GM23338 (cell line): ENCODE results near the gene ZP3.

Experiments used
- EZH2 ChIP-seq: fragments of 200-600 bp; sonication (generic); IDR thresholded peaks from one replicate; pipeline ENCODE4 v1.8.0; 2017; ENCODE audit warnings: antibody characterized with exemption, mild to moderate bottlenecking, low read depth; ENCODE audit not compliant: unreplicated experiment
- EZH2phosphoT487 ChIP-seq: fragments of 200-600 bp; sonication (generic); IDR thresholded peaks from one replicate; pipeline ENCODE4 v1.8.1; 2018; ENCODE audit warnings: antibody characterized with exemption; ENCODE audit not compliant: unreplicated experiment
- POLR2AphosphoS5 ChIP-seq: IDR thresholded peaks from 2 replicates; pipeline ENCODE4 v1.6.1; 2016; ENCODE audit warnings: antibody characterized with exemption, low read depth
- ZNF331 ChIP-seq: fragments of 250-450 bp; sonication (Bioruptor Pico); IDR thresholded peaks from 2 replicates; pipeline ENCODE4 v1.5.0; 2020; ENCODE audit warnings: low read depth, mild to moderate bottlenecking, moderate library complexity
- TF ChIP-seq, protein P1 (sequence below), 2 experiments: fragments of 200-600 bp in 1 of 2; sonication (generic) in 1 of 2; conservative IDR thresholded peaks; 2 replicates each; pipeline versions ENCODE4 v1.5.1 to v1.6.1; 2016 to 2017; ENCODE audit warnings: antibody characterized with exemption in 2 of 2, low read depth in 2 of 2, mild to moderate bottlenecking in 2 of 2, moderate library complexity in 1 of 2
- TF ChIP-seq, protein P2 (sequence below): IDR thresholded peaks from one replicate; pipeline ENCODE4 v1.6.1; 2018; ENCODE audit warnings: antibody characterized with exemption; ENCODE audit not compliant: unreplicated experiment

DNA sequence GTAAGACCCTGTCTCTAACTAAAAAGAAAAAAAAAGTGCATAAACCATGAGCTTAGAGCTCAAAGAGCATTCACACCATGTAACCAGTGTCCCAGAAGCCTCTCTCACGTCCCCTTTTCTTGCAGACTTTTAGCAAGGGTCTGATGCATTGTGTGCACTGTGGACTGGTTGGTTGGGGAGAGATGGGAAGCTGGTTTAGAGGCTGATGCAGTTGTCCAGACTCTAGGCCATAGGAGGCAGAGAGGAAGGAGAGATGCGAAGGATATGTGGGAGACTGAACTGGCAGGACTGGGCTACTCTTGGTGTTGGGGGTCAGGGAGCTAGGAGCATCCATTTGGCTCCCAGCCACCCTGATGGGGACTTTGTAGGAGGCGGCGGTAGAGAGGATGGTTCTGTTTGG, 17.0 kb upstream of the ZP3 start:
- TF ChIP-seq, protein P1, sequence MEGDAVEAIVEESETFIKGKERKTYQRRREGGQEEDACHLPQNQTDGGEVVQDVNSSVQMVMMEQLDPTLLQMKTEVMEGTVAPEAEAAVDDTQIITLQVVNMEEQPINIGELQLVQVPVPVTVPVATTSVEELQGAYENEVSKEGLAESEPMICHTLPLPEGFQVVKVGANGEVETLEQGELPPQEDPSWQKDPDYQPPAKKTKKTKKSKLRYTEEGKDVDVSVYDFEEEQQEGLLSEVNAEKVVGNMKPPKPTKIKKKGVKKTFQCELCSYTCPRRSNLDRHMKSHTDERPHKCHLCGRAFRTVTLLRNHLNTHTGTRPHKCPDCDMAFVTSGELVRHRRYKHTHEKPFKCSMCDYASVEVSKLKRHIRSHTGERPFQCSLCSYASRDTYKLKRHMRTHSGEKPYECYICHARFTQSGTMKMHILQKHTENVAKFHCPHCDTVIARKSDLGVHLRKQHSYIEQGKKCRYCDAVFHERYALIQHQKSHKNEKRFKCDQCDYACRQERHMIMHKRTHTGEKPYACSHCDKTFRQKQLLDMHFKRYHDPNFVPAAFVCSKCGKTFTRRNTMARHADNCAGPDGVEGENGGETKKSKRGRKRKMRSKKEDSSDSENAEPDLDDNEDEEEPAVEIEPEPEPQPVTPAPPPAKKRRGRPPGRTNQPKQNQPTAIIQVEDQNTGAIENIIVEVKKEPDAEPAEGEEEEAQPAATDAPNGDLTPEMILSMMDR (conservative IDR thresholded peaks at IDR 0.05; ENCODE audit: low read depth in 2 of 2), result no peak
- TF ChIP-seq POLR2AphosphoS5, result no peak
- TF ChIP-seq EZH2phosphoT487, result no peak
- TF ChIP-seq ZNF331 (CRISPR knock-in tag), result no peak
- no peak for TF ChIP-seq EZH2
- TF ChIP-seq, protein P2, sequence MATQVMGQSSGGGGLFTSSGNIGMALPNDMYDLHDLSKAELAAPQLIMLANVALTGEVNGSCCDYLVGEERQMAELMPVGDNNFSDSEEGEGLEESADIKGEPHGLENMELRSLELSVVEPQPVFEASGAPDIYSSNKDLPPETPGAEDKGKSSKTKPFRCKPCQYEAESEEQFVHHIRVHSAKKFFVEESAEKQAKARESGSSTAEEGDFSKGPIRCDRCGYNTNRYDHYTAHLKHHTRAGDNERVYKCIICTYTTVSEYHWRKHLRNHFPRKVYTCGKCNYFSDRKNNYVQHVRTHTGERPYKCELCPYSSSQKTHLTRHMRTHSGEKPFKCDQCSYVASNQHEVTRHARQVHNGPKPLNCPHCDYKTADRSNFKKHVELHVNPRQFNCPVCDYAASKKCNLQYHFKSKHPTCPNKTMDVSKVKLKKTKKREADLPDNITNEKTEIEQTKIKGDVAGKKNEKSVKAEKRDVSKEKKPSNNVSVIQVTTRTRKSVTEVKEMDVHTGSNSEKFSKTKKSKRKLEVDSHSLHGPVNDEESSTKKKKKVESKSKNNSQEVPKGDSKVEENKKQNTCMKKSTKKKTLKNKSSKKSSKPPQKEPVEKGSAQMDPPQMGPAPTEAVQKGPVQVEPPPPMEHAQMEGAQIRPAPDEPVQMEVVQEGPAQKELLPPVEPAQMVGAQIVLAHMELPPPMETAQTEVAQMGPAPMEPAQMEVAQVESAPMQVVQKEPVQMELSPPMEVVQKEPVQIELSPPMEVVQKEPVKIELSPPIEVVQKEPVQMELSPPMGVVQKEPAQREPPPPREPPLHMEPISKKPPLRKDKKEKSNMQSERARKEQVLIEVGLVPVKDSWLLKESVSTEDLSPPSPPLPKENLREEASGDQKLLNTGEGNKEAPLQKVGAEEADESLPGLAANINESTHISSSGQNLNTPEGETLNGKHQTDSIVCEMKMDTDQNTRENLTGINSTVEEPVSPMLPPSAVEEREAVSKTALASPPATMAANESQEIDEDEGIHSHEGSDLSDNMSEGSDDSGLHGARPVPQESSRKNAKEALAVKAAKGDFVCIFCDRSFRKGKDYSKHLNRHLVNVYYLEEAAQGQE, result no peak
